IMR-90 (cell line): ENCODE measurements around the gene MEGF9. TPM values are rescaled to one million over a fixed set of nuclear protein-coding genes. Genes with fewer than 3 reads are reported as not detected.

ENCODE experiments used
- ATAC-seq: fragments of 200-7000 bp; cut with Tn5 transposase; 2 replicates; pipeline ENCODE4 v1.9.1; 2020; ENCODE audit warnings: low read depth, mild to moderate bottlenecking, moderate library complexity
- BruUV-seq: library from RNA; stranded (reverse); fragments of 400-500 nt; replicated peaks from 2 replicates; lab custom pipeline; 2021; lab: Mats Ljungman, UMichigan
- CTCF ChIA-PET: fragments of 300-600 bp; formaldehyde crosslinking; extraction: SDS; loops from one replicate; lab custom pipeline; 2021; ENCODE audit warnings: antibody characterized with exemption; lab: Yijun Ruan, JAX
- POLR2A ChIA-PET: fragments of 300-600 bp; sonication (Branson Sonifier 250); formaldehyde crosslinking; loops from one replicate; lab custom pipeline; 2022; ENCODE audit warnings: antibody characterized with exemption; ENCODE audit not compliant: unreplicated experiment; lab: Charles Lee
- DNase-seq: peaks from one replicate; pipeline ENCODE4 v3.0.0; 2013
- H2AFZ ChIP-seq: replicated peaks from 2 replicates; pipeline ENCODE3; 2013; ENCODE audit warnings: low read length, mild to moderate bottlenecking; ENCODE audit not compliant: poor library complexity
- H2AK5ac ChIP-seq: 2 replicates; pipeline ENCODE4 v1.6.1; 2013; ENCODE audit warnings: low read depth, low read length, inconsistent platforms
- H2AK9ac ChIP-seq: replicated peaks from 2 replicates; pipeline ENCODE3; 2013; ENCODE audit warnings: mild to moderate bottlenecking, low read depth, low read length, moderate library complexity; ENCODE audit not compliant: poor library complexity
- H2BK120ac ChIP-seq: 2 replicates; pipeline ENCODE4 v1.6.1; 2013; ENCODE audit warnings: low read depth, low read length, inconsistent platforms
- H2BK15ac ChIP-seq: 3 replicates; pipeline ENCODE4 v1.6.1; 2013; ENCODE audit warnings: low read depth, low read length, inconsistent platforms
- H2BK20ac ChIP-seq: 2 replicates; pipeline ENCODE4 v1.6.1; 2013; ENCODE audit warnings: low read depth, mild to moderate bottlenecking, inconsistent platforms, low read length, moderate library complexity
- H2BK5ac ChIP-seq: 2 replicates; pipeline ENCODE4 v1.6.1; 2013; ENCODE audit warnings: mild to moderate bottlenecking, low read depth, low read length, inconsistent platforms; ENCODE audit not compliant: poor library complexity, severe bottlenecking
- H3K14ac ChIP-seq: replicated peaks from 2 replicates; pipeline ENCODE4 v1.6.1; 2013; ENCODE audit warnings: low read depth, low read length, inconsistent platforms
- H3K18ac ChIP-seq: 2 replicates; pipeline ENCODE4 v1.6.1; 2013; ENCODE audit warnings: low read depth, low read length, control low read depth
- H3K23ac ChIP-seq: 2 replicates; pipeline ENCODE4 v1.6.1; 2013; ENCODE audit warnings: low read depth, low read length, inconsistent platforms
- H3K27ac ChIP-seq: 2 replicates; pipeline ENCODE4 v1.5.1; 2013; ENCODE audit warnings: mild to moderate bottlenecking, control low read depth, low read length; ENCODE audit not compliant: insufficient read depth
- H3K27me3 ChIP-seq: 2 replicates; pipeline ENCODE4 v1.6.1; 2013; ENCODE audit warnings: low read length; ENCODE audit not compliant: control insufficient read depth, insufficient read depth
- H3K36me3 ChIP-seq: 2 replicates; pipeline ENCODE4 v1.6.1; 2013; ENCODE audit warnings: low read length, mixed read lengths; ENCODE audit not compliant: control insufficient read depth, insufficient read depth
- H3K4ac ChIP-seq: 2 replicates; pipeline ENCODE4 v1.6.1; 2013; ENCODE audit warnings: low read depth, low read length, inconsistent platforms
- H3K4me1 ChIP-seq: 2 replicates; pipeline ENCODE4 v1.6.1; 2013; ENCODE audit warnings: low read length, mixed read lengths; ENCODE audit not compliant: control insufficient read depth, insufficient read depth
- H3K4me2 ChIP-seq: 2 replicates; pipeline ENCODE4 v1.6.1; 2013; ENCODE audit warnings: low read depth, mild to moderate bottlenecking, control low read depth, low read length, moderate library complexity
- H3K4me3 ChIP-seq: 2 replicates; pipeline ENCODE4 v1.5.1; 2013; ENCODE audit warnings: low read depth, mild to moderate bottlenecking, control low read depth, low read length, moderate library complexity; ENCODE audit not compliant: insufficient read depth
- H3K56ac ChIP-seq: 2 replicates; pipeline ENCODE4 v1.6.1; 2013; ENCODE audit warnings: low read length, inconsistent platforms; ENCODE audit not compliant: insufficient read depth; ENCODE audit errors: extremely low read depth
- H3K79me1 ChIP-seq, 2 experiments: 2 replicates each; pipeline ENCODE4 v1.6.1; 2013; ENCODE audit warnings: low read length in 2 of 2, inconsistent platforms in 1 of 2, low read depth in 1 of 2
- H3K9ac ChIP-seq: 2 replicates; pipeline ENCODE4 v1.6.1; 2013; ENCODE audit warnings: low read depth, low read length, control low read depth
- H3K9me1 ChIP-seq: 2 replicates; pipeline ENCODE4 v1.6.1; 2013; ENCODE audit warnings: low read length, inconsistent platforms; ENCODE audit not compliant: insufficient read depth
- H3K9me3 ChIP-seq: 2 replicates; pipeline ENCODE4 v1.6.1; 2013; ENCODE audit warnings: low read length; ENCODE audit not compliant: control insufficient read depth, insufficient read depth
- H4K20me1 ChIP-seq: 2 replicates; pipeline ENCODE4 v1.6.1; 2013; ENCODE audit warnings: low read length, inconsistent platforms; ENCODE audit not compliant: insufficient read depth
- H4K5ac ChIP-seq: 2 replicates; pipeline ENCODE4 v1.6.1; 2013; ENCODE audit warnings: mild to moderate bottlenecking, low read depth, low read length, control low read depth
- H4K8ac ChIP-seq, 2 experiments: 2 replicates each; pipeline ENCODE4 v1.6.1; 2013; ENCODE audit warnings: low read depth in 2 of 2, low read length in 2 of 2, control low read depth in 1 of 2, inconsistent platforms in 1 of 2
- H4K91ac ChIP-seq: 2 replicates; pipeline ENCODE4 v1.6.1; 2013; ENCODE audit warnings: low read depth, low read length, inconsistent platforms; ENCODE audit not compliant: insufficient read depth
- RCOR1 ChIP-seq: IDR thresholded peaks from 2 replicates; pipeline ENCODE4 v1.6.1; 2012; ENCODE audit warnings: mild to moderate bottlenecking, low read length, improper control_type of control experiment; ENCODE audit not compliant: insufficient replicate concordance
- WGBS, 2 experiments: methylation state at CpG; one replicate each; pipeline versions ENCODE4 v1.1.5 to v1.1.7; 2013; ENCODE audit warnings: missing lambda C conversion rate in 2 of 2; ENCODE audit not compliant: insufficient read length in 1 of 2; ENCODE audit errors: extremely low coverage in 2 of 2; 5-methylcytosine and 5-hydroxymethylcytosine counted together
- dilution Hi-C: fragments of 300-500 bp; cut with HindIII; formaldehyde crosslinking; loops from one replicate; pipeline ENCODE4 v1.14.3; 2018; ENCODE audit warnings: low sequenced_read_pairs; ENCODE audit not compliant: unreplicated experiment
- in situ Hi-C: fragments of 300-500 bp; cut with MboI; formaldehyde crosslinking; loops from 3 replicates; pipeline ENCODE4 v1.14.3; 2019; ENCODE audit warnings: low sequenced_read_pairs, inconsistent platforms, mixed read lengths
- intact Hi-C: fragments of 100-400 bp; cut with micrococcal nuclease; formaldehyde crosslinking; loops from 2 replicates; pipeline ENCODE4 v1.10.0; 2022
- polyA plus RNA-seq, 3 experiments: library from polyadenylated mRNA; depleted of rRNA; stranded (reverse); fragments of >200 nt; gene quantifications; 2 replicates each; pipeline ENCODE4 v1.2.3, GENCODE V29; 2012; ENCODE audit warnings: low replicate concordance in 1 of 3
- total RNA-seq: library from RNA; depleted of rRNA; stranded (reverse); fragments of >200 nt; gene quantifications from 2 replicates; pipeline ENCODE4 v1.2.3, GENCODE V29; 2012
- TF ChIP-seq, protein P1 (sequence below): fragments of 150-350 bp; IDR thresholded peaks from 2 replicates; pipeline ENCODE4 v1.6.1; 2017; ENCODE audit warnings: mild to moderate bottlenecking, antibody characterized with exemption, low read length, low read depth

Gene MEGF9
- total and polyA plus RNA-seq, 2 of the 4 experiments (the other 2 are of a cell fraction) = 3.4 TPM

GRCh38 chr9:120712539-120713031 is 1.7 kb downstream of the MEGF9 start:
- Histone ChIP-seq H3K9me1 (peaks cover 3% of the 10 kb centered on the region; the same call in 1 of the 2 replicates), H3K9ac (peak overlapping the region; percentile 32; the same call in 1 of the 2 replicates), H3K36me3 (no peaks in the 10 kb centered on the region), H4K20me1 (no peaks in the 10 kb centered on the region), H2AK9ac (no peak overlapping the region), H3K27ac (no peak overlapping the region), H3K9me3 (no peaks in the 10 kb centered on the region), H2BK5ac (no peak overlapping the region), H4K8ac (no peak overlapping the region), H4K5ac (no peak overlapping the region), H2BK20ac (no peak overlapping the region), H3K27me3 (no peaks in the 10 kb centered on the region), H3K4me3 (peak overlapping the region; percentile 75), H3K18ac (no peak overlapping the region), H3K4me2 (peak overlapping the region; percentile 74), H3K4ac (no peak overlapping the region), H3K14ac (0 out of 2 replicates have a peak overlapping the region, but pooled peaks have one; percentile 39), H2AK5ac (no peak overlapping the region), H2BK15ac (no peak overlapping the region), H2BK120ac (no peak overlapping the region), H4K91ac (no peak overlapping the region), H2AFZ (no peak overlapping the region), H3K79me1 (peaks cover 11 to 59% of the 10 kb centered on the region in 2 experiments; a peak in 3 of 4 replicates), H3K56ac (0 out of 2 replicates have a peak overlapping the region, but pooled peaks have one; percentile 13), H3K23ac (peak overlapping the region; percentile 31), H3K4me1 (peaks cover 13% of the 10 kb centered on the region)
- in situ Hi-C loops (no loop called here), intact Hi-C loops (loop anchor here (2.0 kb wide), 1 partner anchor 92 kb away; no protein-coding TSS in a partner anchor), dilution Hi-C loops (no loop called here)
- WGBS, 2 experiments = no CpG with 5 or more reads among the region's 4 CpGs
- POLR2A ChIA-PET = no interaction called here
- ATAC-seq = no peak
- TF ChIP-seq, protein P1, sequence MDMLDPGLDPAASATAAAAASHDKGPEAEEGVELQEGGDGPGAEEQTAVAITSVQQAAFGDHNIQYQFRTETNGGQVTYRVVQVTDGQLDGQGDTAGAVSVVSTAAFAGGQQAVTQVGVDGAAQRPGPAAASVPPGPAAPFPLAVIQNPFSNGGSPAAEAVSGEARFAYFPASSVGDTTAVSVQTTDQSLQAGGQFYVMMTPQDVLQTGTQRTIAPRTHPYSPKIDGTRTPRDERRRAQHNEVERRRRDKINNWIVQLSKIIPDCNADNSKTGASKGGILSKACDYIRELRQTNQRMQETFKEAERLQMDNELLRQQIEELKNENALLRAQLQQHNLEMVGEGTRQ = no peak
- TF ChIP-seq RCOR1 = no peak
- DNase-seq = no peak
- no TSS peak for BruUV-seq
- CTCF ChIA-PET = interaction anchor here (0.6 to 1.0 kb wide), 5 partner anchors 10 to 1113 kb away, joined by 3 to 6 read pairs (median 4); no protein-coding TSS in a partner anchor
